Measurements from ENCODE around the gene SLC39A11.

The SLC39A11 gene

DNA sequence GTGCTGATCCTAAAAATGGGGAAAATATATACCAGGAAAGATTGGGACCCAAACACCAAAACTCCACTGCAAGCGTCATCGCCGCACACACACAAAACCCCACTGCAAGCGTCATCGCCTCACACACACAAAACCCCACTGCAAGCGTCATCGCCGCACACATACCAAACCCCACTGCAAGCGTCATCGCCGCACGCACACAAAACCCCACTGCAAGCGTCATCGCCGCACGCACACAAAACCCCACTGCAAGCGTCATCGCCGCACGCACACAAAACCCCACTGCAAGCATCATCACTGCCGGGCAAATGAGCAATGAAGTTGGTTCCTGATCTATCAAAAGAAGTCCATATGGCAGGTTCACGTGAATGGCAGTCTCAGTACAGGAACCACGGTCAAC, 144.4 kb downstream of the SLC39A11 start:
- no peak for TF ChIP-seq POLR2AphosphoS5 (IDR thresholded peaks at IDR 0.05; ENCODE audit: low read depth)
- TF ChIP-seq, protein P1, sequence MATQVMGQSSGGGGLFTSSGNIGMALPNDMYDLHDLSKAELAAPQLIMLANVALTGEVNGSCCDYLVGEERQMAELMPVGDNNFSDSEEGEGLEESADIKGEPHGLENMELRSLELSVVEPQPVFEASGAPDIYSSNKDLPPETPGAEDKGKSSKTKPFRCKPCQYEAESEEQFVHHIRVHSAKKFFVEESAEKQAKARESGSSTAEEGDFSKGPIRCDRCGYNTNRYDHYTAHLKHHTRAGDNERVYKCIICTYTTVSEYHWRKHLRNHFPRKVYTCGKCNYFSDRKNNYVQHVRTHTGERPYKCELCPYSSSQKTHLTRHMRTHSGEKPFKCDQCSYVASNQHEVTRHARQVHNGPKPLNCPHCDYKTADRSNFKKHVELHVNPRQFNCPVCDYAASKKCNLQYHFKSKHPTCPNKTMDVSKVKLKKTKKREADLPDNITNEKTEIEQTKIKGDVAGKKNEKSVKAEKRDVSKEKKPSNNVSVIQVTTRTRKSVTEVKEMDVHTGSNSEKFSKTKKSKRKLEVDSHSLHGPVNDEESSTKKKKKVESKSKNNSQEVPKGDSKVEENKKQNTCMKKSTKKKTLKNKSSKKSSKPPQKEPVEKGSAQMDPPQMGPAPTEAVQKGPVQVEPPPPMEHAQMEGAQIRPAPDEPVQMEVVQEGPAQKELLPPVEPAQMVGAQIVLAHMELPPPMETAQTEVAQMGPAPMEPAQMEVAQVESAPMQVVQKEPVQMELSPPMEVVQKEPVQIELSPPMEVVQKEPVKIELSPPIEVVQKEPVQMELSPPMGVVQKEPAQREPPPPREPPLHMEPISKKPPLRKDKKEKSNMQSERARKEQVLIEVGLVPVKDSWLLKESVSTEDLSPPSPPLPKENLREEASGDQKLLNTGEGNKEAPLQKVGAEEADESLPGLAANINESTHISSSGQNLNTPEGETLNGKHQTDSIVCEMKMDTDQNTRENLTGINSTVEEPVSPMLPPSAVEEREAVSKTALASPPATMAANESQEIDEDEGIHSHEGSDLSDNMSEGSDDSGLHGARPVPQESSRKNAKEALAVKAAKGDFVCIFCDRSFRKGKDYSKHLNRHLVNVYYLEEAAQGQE (IDR thresholded peaks at IDR 0.05; ENCODE audit: insufficient replicate concordance, low read depth): no peak
- no peak for TF ChIP-seq GABPA (IDR thresholded peaks at IDR 0.05; ENCODE audit: low read depth)
- no peak for TF ChIP-seq SPI1 (IDR thresholded peaks at IDR 0.05; ENCODE audit: borderline replicate concordance, low read depth)
- TF ChIP-seq, protein P2, sequence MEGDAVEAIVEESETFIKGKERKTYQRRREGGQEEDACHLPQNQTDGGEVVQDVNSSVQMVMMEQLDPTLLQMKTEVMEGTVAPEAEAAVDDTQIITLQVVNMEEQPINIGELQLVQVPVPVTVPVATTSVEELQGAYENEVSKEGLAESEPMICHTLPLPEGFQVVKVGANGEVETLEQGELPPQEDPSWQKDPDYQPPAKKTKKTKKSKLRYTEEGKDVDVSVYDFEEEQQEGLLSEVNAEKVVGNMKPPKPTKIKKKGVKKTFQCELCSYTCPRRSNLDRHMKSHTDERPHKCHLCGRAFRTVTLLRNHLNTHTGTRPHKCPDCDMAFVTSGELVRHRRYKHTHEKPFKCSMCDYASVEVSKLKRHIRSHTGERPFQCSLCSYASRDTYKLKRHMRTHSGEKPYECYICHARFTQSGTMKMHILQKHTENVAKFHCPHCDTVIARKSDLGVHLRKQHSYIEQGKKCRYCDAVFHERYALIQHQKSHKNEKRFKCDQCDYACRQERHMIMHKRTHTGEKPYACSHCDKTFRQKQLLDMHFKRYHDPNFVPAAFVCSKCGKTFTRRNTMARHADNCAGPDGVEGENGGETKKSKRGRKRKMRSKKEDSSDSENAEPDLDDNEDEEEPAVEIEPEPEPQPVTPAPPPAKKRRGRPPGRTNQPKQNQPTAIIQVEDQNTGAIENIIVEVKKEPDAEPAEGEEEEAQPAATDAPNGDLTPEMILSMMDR (IDR thresholded peaks at IDR 0.05; ENCODE audit: insufficient read depth, low read length): no peak
- Histone ChIP-seq H3K27ac (replicated peaks) (no peak overlapping the region), H3K27me3 (ENCODE audit: insufficient read depth, poor library complexity, severe bottlenecking) (no peaks in the 10 kb centered on the region), H3K4me3 (replicated peaks; ENCODE audit: insufficient read depth, low read length) (no peak overlapping the region)
- DNase-seq (ENCODE audit: low read depth in 1 of 2, low spot score in 1 of 2): no peak

DNA sequence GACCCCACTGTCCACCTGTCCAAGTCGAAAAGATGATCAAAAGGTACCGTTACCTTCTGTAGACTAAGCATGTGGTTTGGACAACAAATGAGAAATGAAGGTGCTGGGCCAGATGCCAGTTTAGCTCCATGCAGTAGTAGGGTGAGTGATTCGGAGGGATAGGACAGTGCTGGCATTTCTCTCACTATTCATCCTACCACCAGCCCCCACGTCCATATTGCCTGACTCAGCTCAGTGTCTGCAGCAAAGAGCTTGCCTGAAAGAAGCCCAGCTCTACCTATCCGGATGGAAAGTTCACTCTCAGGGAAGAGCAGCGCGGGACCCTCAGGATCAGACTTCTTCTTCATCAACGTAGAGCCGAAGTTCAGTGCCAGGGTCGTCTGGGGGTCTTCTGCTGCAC, 145.0 kb downstream of the SLC39A11 start:
- H3K27me3 ChIP-seq (ENCODE audit: insufficient read depth, poor library complexity, severe bottlenecking): no peaks in the 10 kb centered on the region

DNA sequence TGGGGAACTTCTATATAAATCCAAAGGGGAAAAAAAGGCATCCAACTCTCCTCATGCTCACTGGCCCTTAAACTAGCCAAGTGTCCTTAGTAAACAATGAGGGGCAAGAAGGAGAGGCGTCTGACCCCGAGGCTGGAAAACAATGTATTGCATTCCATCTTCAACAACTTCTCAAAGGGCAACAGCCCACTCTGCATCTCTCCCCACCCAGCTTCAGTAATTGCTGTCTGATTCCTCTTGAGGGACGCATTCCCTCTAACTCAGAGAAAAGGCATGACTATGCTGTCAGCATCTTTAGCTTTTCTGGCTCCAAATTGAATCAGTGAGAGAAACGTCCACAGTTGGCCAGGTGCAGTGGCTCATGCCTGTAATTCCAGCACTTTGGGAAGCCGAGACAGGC, 145.8 kb downstream of the SLC39A11 start:
- no peak overlapping the region for H3K27ac ChIP-seq (replicated peaks)
- no peaks in the 10 kb centered on the region for H3K27me3 ChIP-seq (ENCODE audit: insufficient read depth, poor library complexity, severe bottlenecking)
- DNase-seq (ENCODE audit: low read depth in 1 of 2, low spot score in 1 of 2): no peak

More for the DNA sequence above, 145.0 kb downstream of the SLC39A11 start:
- no peak overlapping the region for H3K27ac ChIP-seq (replicated peaks)
- no peak for DNase-seq (ENCODE audit: low read depth in 1 of 2, low spot score in 1 of 2)
- no peak overlapping the region for H3K4me3 ChIP-seq (replicated peaks; ENCODE audit: insufficient read depth, low read length)
- TF ChIP-seq, protein P2 (IDR thresholded peaks at IDR 0.05; ENCODE audit: insufficient read depth, low read length): no peak
- TF ChIP-seq POLR2AphosphoS5 (IDR thresholded peaks at IDR 0.05; ENCODE audit: low read depth) (no peak), SPI1 (IDR thresholded peaks at IDR 0.05; ENCODE audit: borderline replicate concordance, low read depth) (no peak), GABPA (IDR thresholded peaks at IDR 0.05; ENCODE audit: low read depth) (no peak)
- TF ChIP-seq, protein P1 (IDR thresholded peaks at IDR 0.05; ENCODE audit: insufficient replicate concordance, low read depth): no peak

DNA sequence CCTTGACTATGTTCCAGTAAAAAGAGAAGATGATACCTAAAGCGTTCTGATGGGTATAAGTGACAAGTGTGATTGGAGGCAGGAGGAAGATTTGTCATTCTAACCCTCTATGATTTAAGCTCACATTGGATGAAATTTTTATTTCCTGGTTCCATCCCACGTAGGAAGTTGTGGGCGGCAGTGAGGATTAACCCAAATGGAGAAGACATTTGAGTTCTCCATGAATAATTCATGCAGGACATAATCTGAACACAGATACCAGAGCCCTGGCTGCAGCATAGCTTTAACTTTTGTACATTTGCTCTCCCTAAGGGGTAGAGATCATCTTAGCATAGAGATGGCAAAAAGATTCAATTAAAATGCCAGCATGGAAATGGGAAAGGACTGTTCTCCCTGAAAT, 146.3 kb downstream of the SLC39A11 start:
- DNase-seq (ENCODE audit: low read depth in 1 of 2, low spot score in 1 of 2): no peak
- no peak overlapping the region for H3K4me3 ChIP-seq (replicated peaks; ENCODE audit: insufficient read depth, low read length)
- TF ChIP-seq GABPA (IDR thresholded peaks at IDR 0.05; ENCODE audit: low read depth) (no peak), SPI1 (IDR thresholded peaks at IDR 0.05; ENCODE audit: borderline replicate concordance, low read depth) (no peak), POLR2AphosphoS5 (IDR thresholded peaks at IDR 0.05; ENCODE audit: low read depth) (no peak)
- TF ChIP-seq, protein P2 (IDR thresholded peaks at IDR 0.05; ENCODE audit: insufficient read depth, low read length): no peak
- TF ChIP-seq, protein P1 (IDR thresholded peaks at IDR 0.05; ENCODE audit: insufficient replicate concordance, low read depth): no peak
- no peak overlapping the region for H3K27ac ChIP-seq (replicated peaks)
- no peaks in the 10 kb centered on the region for H3K27me3 ChIP-seq (ENCODE audit: insufficient read depth, poor library complexity, severe bottlenecking)

More for the DNA sequence above, 145.8 kb downstream of the SLC39A11 start:
- H3K4me3 ChIP-seq (replicated peaks; ENCODE audit: insufficient read depth, low read length): no peak overlapping the region
- TF ChIP-seq SPI1 (IDR thresholded peaks at IDR 0.05; ENCODE audit: borderline replicate concordance, low read depth): no peak

Data from HL-60 (cell line).